Measurements from ENCODE around the gene ISYNA1.

Gene ISYNA1

GRCh38 chr19:18442941-18443340 is 5.0 kb upstream of the ISYNA1 start:
- H3K27ac Mint-ChIP-seq = no peak overlapping the region
- DNase-seq = no peak
- peaks cover 5% of the 10 kb centered on the region for H3K9me3 Mint-ChIP-seq
- H3K4me1 Mint-ChIP-seq = peaks cover 8% of the 10 kb centered on the region
- no peaks in the 10 kb centered on the region for H3K27me3 Mint-ChIP-seq
- peaks cover 9% of the 10 kb centered on the region for H3K36me3 Mint-ChIP-seq (ENCODE audit: low read depth)
- H3K4me3 Mint-ChIP-seq = no peak overlapping the region
- no peak for ATAC-seq

- peaks cover 5% of the 10 kb centered on the region for H3K9me3 Mint-ChIP-seq
These were observed 4.2 kb upstream of the ISYNA1 start for GRCh38 chr19:18441804-18442788.

GRCh38 chr19:18440936-18441803 is 3.2 kb upstream of the ISYNA1 start:
- no peak overlapping the region for H3K27ac Mint-ChIP-seq
- ATAC-seq (no peak), DNase-seq (no peak)
- H3K36me3 Mint-ChIP-seq (ENCODE audit: low read depth) = peaks cover 9% of the 10 kb centered on the region
- no peaks in the 10 kb centered on the region for H3K27me3 Mint-ChIP-seq
- H3K4me1 Mint-ChIP-seq = peaks cover 16% of the 10 kb centered on the region
- H3K9me3 Mint-ChIP-seq = peaks cover 5% of the 10 kb centered on the region
- H3K4me3 Mint-ChIP-seq = no peak overlapping the region

More at GRCh38 chr19:18441804-18442788, 4.2 kb upstream of the ISYNA1 start:
- ATAC-seq = no peak
- Mint-ChIP-seq H3K36me3 (ENCODE audit: low read depth) (peaks cover 9% of the 10 kb centered on the region), H3K27me3 (no peaks in the 10 kb centered on the region), H3K4me1 (peaks cover 10% of the 10 kb centered on the region), H3K4me3 (peak overlapping the region; percentile 19), H3K27ac (peak overlapping the region; percentile 68)
- DNase-seq = no peak

- Mint-ChIP-seq H3K4me1 (peaks cover 19% of the 10 kb centered on the region), H3K9me3 (peaks cover 5% of the 10 kb centered on the region), H3K36me3 (ENCODE audit: low read depth) (peaks cover 9% of the 10 kb centered on the region), H3K27ac (no peak overlapping the region), H3K27me3 (no peaks in the 10 kb centered on the region), H3K4me3 (no peak overlapping the region)
- DNase-seq (no peak), ATAC-seq (peak; percentile 22)
These were observed 2.5 kb upstream of the ISYNA1 start for GRCh38 chr19:18440415-18440877.

GRCh38 chr19:18439910-18440237 is 1.9 kb upstream of the ISYNA1 start:
- peaks cover 9% of the 10 kb centered on the region for H3K36me3 Mint-ChIP-seq (ENCODE audit: low read depth)
- no peak for ATAC-seq
- H3K27me3 Mint-ChIP-seq = no peaks in the 10 kb centered on the region
- H3K27ac Mint-ChIP-seq = no peak overlapping the region
- peaks cover 5% of the 10 kb centered on the region for H3K9me3 Mint-ChIP-seq
- DNase-seq = no peak
- peaks cover 19% of the 10 kb centered on the region for H3K4me1 Mint-ChIP-seq
- no peak overlapping the region for H3K4me3 Mint-ChIP-seq

- Mint-ChIP-seq H3K27ac (no peak overlapping the region), H3K9me3 (peaks cover 5% of the 10 kb centered on the region), H3K36me3 (ENCODE audit: low read depth) (peaks cover 9% of the 10 kb centered on the region), H3K4me1 (peaks cover 20% of the 10 kb centered on the region), H3K27me3 (no peaks in the 10 kb centered on the region), H3K4me3 (no peak overlapping the region)
- no peak for ATAC-seq
- no peak for DNase-seq
These were observed 1.3 kb upstream of the ISYNA1 start for GRCh38 chr19:18439025-18439909.

GRCh38 chr19:18438331-18439024 is 545 bp upstream of the ISYNA1 start:
- ATAC-seq = no peak
- no peaks in the 10 kb centered on the region for H3K27me3 Mint-ChIP-seq
- H3K27ac Mint-ChIP-seq = no peak overlapping the region
- peaks cover 22% of the 10 kb centered on the region for H3K4me1 Mint-ChIP-seq
- no peak for DNase-seq
- H3K36me3 Mint-ChIP-seq (ENCODE audit: low read depth) = peaks cover 8% of the 10 kb centered on the region
- no peak overlapping the region for H3K4me3 Mint-ChIP-seq
- H3K9me3 Mint-ChIP-seq = peaks cover 5% of the 10 kb centered on the region

GRCh38 chr19:18436671-18437490 is 1.1 kb downstream of the ISYNA1 start:
- Mint-ChIP-seq H3K4me3 (peak overlapping the region; percentile 62), H3K4me1 (peaks cover 20% of the 10 kb centered on the region), H3K27ac (peak overlapping the region; percentile 68), H3K9me3 (no peaks in the 10 kb centered on the region), H3K27me3 (no peaks in the 10 kb centered on the region), H3K36me3 (ENCODE audit: low read depth) (peaks cover 3% of the 10 kb centered on the region)
- peak; percentile 57 for ATAC-seq
- peak; percentile 83 for DNase-seq

- DNase-seq (no peak), ATAC-seq (no peak)
- Mint-ChIP-seq H3K36me3 (ENCODE audit: low read depth) (peaks cover 3% of the 10 kb centered on the region), H3K27ac (peak overlapping the region; percentile 68), H3K27me3 (no peaks in the 10 kb centered on the region), H3K9me3 (no peaks in the 10 kb centered on the region), H3K4me1 (peaks cover 20% of the 10 kb centered on the region), H3K4me3 (peak overlapping the region; percentile 62)
These were observed 1.9 kb downstream of the ISYNA1 start for GRCh38 chr19:18435842-18436670.

GRCh38 chr19:18435178-18435841 is 2.6 kb downstream of the ISYNA1 start:
- Mint-ChIP-seq H3K9me3 (no peaks in the 10 kb centered on the region), H3K4me1 (peaks cover 22% of the 10 kb centered on the region), H3K4me3 (no peak overlapping the region), H3K27me3 (no peaks in the 10 kb centered on the region), H3K27ac (no peak overlapping the region), H3K36me3 (ENCODE audit: low read depth) (peaks cover 3% of the 10 kb centered on the region)
- ATAC-seq (no peak), DNase-seq (no peak)

GRCh38 chr19:18434411-18435175 is 3.3 kb downstream of the ISYNA1 start:
- no peak for ATAC-seq
- peaks cover 3% of the 10 kb centered on the region for H3K36me3 Mint-ChIP-seq (ENCODE audit: low read depth)
- DNase-seq = no peak
- H3K9me3 Mint-ChIP-seq = no peaks in the 10 kb centered on the region
- H3K27ac Mint-ChIP-seq = no peak overlapping the region
- H3K4me3 Mint-ChIP-seq = peak overlapping the region; percentile 24
- no peaks in the 10 kb centered on the region for H3K27me3 Mint-ChIP-seq
- H3K4me1 Mint-ChIP-seq = peaks cover 27% of the 10 kb centered on the region

Measured in activated naive CD8-positive, alpha-beta T cell treated with anti-CD3 and anti-CD28 coated beads, Interleukin-2, amount 50 U/mL, for 24 hours (primary cell).